Myocyte (in vitro differentiated cells): ENCODE results near the gene CNOT6L. TPM values are rescaled to one million over a fixed set of nuclear protein-coding genes. Genes with fewer than 3 reads are reported as not detected.
"Not testable (repeated sequence)": the region's sequence is repeated elsewhere in the genome, so short reads cannot be mapped to it uniquely, and the experiment has no call there.

Experiments used
- DNase-seq: peaks from one replicate; pipeline ENCODE4 v3.0.0-alpha.2; 2012; ENCODE audit warnings: low read depth
- polyA plus RNA-seq: library from polyadenylated mRNA; unstranded; fragments of >200 nt; gene quantifications from one replicate; pipeline ENCODE4 v1.2.1, GENCODE V29; 2012; ENCODE audit warnings: missing spikeins
- total RNA-seq: library from RNA; depleted of rRNA; stranded (reverse); fragments of >200 nt; gene quantifications from 2 replicates; pipeline ENCODE4 v1.2.3, GENCODE V29; 2014

The CNOT6L gene
- 18.5 and 31.7 TPM in 2 replicates for total RNA-seq
- 9.1 TPM for polyA plus RNA-seq

GRCh38 chr4:77818602-77819403 lies at the start of gene CNOT6L:
TSS of gene CNOT6L (minus strand) at chr4:77819368. CDS start at chr4:77819308, 60 bp downstream.
- DNase-seq: peak; percentile 70

- DNase-seq: no peak
These were observed 46.1 kb upstream of the CNOT6L start for GRCh38 chr4:77865259-77865658.

- not testable (repeated sequence) for DNase-seq
These were observed 44.2 kb upstream of the CNOT6L start for GRCh38 chr4:77863341-77863740.

GRCh38 chr4:77862478-77863216 lies 43.5 kb upstream of the CNOT6L start, which contains the start of gene MRPL1:
TSS of gene MRPL1 (plus strand) at chr4:77862830. CDS start at chr4:77862849, 19 bp downstream.
- peak; percentile 96 for DNase-seq

GRCh38 chr4:77861495-77861894 lies 42.3 kb upstream of the CNOT6L start:
- no peak for DNase-seq

- no peak for DNase-seq
These were observed 40.1 kb upstream of the CNOT6L start for GRCh38 chr4:77859256-77859655.

- no peak for DNase-seq
These were observed 37.0 kb upstream of the CNOT6L start for GRCh38 chr4:77856152-77856551.

- no peak for DNase-seq
These were observed 35.4 kb upstream of the CNOT6L start for GRCh38 chr4:77854431-77855111.

GRCh38 chr4:77852892-77853495 lies 33.8 kb upstream of the CNOT6L start:
- no peak for DNase-seq

- peak; percentile 45 for DNase-seq
These were observed 30.3 kb upstream of the CNOT6L start for GRCh38 chr4:77849278-77849965.

GRCh38 chr4:77848508-77848907 lies 29.3 kb upstream of the CNOT6L start:
- DNase-seq: no peak

- no peak for DNase-seq
These were observed 26.8 kb upstream of the CNOT6L start for GRCh38 chr4:77845929-77846328.

GRCh38 chr4:77845400-77845799 lies 26.2 kb upstream of the CNOT6L start:
- no peak for DNase-seq

- no peak for DNase-seq
These were observed 25.2 kb upstream of the CNOT6L start for GRCh38 chr4:77844363-77844762.

GRCh38 chr4:77843628-77844027 lies 24.5 kb upstream of the CNOT6L start:
- DNase-seq: no peak

- DNase-seq: no peak
These were observed 15.2 kb upstream of the CNOT6L start for GRCh38 chr4:77834403-77834802.

GRCh38 chr4:77833126-77833724 lies 14.1 kb upstream of the CNOT6L start:
- DNase-seq: no peak

GRCh38 chr4:77827343-77827742 lies 8.2 kb upstream of the CNOT6L start:
- DNase-seq: no peak

GRCh38 chr4:77826275-77826674 lies 7.1 kb upstream of the CNOT6L start:
- DNase-seq: no peak

- no peak for DNase-seq
These were observed 2.6 kb upstream of the CNOT6L start for GRCh38 chr4:77821775-77822174.
